Testis (tissue), 2 donors: ENCODE measurements around the gene TUFM.

ENCODE experiments used
- POLR2A ChIP-seq: fragments of 450-650 bp; IDR thresholded peaks from one replicate; pipeline ENCODE4 v1.6.1; 2017; ENCODE audit warnings: antibody characterized with exemption, mild to moderate bottlenecking, moderate library complexity
- TF ChIP-seq, protein P1 (sequence below), 3 experiments: fragments of 450-650 bp in 2 of 3; fragments of 200-600 bp in 1 of 3; sonication (generic) in 1 of 3; IDR thresholded peaks; one replicate each; pipeline ENCODE4 v1.5.1; 2016 to 2019; ENCODE audit warnings: antibody characterized with exemption in 3 of 3, mild to moderate bottlenecking in 2 of 3, moderate library complexity in 1 of 3

DNA sequence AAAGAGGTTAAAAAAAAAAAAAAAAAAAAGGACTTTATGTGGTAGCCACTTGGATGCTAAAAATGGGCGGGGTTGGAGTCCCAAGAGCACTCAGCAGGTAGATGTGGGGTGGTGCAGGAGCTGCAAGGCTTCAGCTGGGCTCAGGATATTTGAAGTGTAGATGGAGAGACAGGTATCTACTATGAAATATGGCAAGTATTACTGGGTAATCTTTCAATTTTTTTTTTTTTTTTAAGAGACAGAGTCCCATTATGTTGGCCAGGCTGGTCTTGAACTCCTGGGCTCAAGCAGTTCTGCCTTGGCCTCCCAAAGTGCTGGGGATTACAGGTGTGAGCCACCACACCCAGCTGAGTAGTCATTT is 7.6 kb downstream of the TUFM start:
- TF ChIP-seq, protein P1, sequence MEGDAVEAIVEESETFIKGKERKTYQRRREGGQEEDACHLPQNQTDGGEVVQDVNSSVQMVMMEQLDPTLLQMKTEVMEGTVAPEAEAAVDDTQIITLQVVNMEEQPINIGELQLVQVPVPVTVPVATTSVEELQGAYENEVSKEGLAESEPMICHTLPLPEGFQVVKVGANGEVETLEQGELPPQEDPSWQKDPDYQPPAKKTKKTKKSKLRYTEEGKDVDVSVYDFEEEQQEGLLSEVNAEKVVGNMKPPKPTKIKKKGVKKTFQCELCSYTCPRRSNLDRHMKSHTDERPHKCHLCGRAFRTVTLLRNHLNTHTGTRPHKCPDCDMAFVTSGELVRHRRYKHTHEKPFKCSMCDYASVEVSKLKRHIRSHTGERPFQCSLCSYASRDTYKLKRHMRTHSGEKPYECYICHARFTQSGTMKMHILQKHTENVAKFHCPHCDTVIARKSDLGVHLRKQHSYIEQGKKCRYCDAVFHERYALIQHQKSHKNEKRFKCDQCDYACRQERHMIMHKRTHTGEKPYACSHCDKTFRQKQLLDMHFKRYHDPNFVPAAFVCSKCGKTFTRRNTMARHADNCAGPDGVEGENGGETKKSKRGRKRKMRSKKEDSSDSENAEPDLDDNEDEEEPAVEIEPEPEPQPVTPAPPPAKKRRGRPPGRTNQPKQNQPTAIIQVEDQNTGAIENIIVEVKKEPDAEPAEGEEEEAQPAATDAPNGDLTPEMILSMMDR (IDR thresholded peaks at IDR 0.05) = no peak
- TF ChIP-seq POLR2A = no peak
